ENCODE results near the gene KLHL17.

KLHL17 gene

DNA sequence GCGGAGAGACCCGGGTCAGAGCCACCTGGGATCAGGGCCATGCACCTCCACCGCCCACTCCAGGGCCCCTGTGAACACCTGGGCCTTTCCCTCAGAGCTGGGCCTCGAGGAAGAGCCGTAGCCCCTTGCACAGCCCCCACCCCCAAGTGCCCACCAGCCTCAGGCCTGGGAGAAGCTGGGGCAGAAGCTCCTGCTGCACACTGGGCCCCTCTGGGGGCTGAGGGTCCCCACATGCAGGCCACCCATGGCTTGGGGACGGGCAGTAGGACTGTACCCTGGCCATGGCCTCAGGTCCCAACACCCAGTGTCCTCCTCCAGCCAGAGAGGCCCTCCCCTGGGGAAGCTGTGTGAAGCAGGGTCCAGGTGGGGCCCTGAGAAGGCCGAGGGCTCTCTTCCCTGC is 7.8 kb upstream of the KLHL17 start:
- no peak for DNase-seq

DNA sequence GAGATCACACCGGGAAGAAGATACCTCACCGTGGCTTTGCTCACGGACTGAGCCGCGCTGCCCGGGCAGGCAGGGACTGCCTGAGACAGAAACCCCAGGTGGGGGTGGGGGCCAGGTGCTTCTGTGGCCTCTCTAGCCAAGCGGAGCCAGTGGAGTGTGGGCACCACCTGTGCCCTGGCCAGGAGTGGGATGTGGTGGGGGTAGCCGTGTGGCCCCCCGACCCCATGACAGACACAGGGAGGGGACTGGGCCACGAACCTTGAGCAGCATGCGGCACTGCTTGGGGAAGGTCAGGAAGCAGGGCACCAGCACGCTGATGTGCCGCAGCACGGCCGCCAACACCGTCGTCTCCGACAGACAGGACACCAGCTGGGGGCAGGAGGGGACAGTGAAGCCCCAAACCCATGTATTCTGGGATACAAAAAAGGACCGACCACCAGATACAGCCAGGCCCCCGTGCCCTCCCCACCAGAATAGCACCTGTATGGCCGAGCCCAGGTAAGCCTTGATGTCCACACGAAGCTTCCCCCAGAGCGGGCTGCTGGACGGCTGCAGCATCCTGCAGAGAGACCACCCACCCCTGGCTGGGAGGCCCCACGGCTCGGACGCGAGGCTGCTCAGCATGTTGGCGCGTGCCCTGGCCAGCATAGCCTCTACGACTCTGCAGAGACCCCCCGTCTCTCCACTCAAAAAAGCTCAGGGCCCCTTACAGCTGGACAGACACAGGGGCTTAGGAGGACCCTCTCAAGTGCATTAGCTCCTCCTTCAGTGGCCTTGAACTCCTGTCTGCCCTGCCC is 6.7 kb upstream of the KLHL17 start:
- DNase-seq: no peak

DNA sequence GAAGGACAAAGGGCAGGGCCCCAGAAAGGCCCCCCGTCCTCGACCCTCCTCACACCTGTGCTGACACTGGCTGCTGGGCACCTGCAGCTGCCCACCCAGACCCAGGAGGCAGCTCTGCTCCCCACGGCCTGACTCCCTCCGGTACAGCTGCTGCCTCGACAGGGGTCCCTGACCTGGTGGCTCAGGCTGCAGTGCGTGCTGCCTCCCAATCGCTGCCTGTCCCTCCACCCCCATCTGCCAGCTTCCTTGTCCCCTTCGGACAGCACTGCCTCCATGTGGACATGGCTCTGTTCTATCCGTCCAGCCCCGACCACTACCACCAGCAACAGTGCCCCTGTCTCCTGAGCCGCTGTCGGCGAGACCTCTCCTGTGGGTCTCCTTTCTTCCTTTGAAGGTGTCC is 5.5 kb upstream of the KLHL17 start:
- no peak for DNase-seq

DNA sequence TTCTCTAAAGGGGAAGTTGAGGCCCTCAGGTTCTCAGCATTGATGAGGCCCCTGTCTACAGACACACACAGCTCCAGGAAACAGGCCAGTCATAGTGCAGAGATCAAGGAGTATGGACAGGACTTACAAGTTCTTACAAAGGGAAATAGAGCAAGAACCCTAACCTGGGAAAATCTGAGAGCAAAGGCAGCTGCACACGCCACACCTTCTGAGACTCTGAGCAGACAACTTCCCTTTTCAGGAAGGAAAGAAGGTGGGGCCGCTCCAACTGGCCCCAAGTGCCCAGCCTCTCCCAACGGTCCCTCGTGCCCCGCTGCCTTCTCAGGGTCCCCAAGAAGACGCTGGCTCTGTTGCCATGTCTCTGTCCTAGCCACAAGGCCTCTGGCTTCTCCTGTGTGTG is 4.9 kb upstream of the KLHL17 start:
- no peak for DNase-seq

DNA sequence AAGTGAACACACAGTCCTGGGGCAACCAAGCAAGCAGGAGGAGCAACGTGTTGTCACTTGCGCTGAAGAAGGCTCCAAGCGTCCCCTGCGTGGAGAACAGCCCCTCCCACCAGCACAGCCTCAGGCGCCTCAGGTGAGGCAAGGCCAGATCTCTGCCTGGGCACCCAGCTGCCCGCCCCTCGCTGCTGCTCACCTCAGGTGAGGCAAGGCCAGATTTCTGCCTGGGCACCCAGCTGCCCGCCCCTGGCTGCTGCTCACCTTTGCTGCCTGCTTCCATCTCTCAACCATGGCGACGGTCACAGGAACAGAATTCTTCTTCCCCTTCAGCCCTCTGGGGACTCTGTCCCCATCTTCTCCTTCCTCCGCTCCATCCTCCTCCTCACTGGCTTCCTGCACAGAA is 3.7 kb upstream of the KLHL17 start:
- DNase-seq: no peak

DNA sequence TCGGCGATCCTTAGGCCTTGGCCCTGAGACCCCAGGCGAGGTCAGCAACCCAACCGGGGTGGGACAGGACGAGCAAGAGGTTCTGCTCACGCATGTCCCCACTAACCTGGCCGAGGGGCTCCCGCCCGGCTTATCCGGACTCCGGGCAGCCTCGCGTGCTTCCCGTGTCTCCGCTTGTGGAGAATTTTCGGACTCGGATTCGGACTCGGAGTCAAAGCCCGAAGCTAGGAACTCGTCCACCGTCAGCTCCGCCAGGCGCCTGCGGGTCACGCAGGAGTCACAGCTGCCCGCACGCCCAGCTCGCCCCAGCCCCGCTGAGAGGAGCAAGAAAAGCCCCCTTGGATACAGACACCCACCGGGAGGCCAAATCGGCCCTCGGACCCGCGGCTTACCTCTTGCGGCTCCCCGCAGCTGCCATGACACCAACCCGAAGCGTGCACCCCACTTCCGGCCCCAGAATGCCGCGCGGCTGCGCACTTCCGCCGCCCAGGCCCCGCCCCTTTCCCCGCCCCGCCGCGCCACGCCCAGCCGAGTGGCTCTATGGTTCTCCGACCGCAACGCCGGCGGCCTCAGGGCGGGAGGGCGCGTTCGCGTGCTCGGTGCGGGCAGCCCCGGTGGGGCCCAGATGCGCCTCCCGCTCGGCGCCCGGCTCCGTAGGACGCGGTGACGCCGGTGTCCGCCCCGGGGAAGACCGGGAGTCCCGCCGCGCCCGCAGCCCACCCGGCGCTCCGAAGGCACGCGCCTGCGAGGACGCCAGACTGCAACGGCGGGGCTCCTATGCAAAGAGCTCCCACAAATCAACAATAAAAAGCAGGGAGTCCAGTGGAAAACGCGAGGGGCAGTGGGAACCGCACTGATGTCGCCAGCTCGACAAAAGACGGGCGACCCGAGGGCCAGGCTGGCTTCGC is 1.3 kb upstream of the KLHL17 start, which contains the start of gene NOC2L:
Gene NOC2L, minus strand, starts transcription at position 434 of the 908 bp plus-strand sequence. Its CDS starts 16 bp downstream, at position 418.
- DNase-seq: peak; percentile 87

DNA sequence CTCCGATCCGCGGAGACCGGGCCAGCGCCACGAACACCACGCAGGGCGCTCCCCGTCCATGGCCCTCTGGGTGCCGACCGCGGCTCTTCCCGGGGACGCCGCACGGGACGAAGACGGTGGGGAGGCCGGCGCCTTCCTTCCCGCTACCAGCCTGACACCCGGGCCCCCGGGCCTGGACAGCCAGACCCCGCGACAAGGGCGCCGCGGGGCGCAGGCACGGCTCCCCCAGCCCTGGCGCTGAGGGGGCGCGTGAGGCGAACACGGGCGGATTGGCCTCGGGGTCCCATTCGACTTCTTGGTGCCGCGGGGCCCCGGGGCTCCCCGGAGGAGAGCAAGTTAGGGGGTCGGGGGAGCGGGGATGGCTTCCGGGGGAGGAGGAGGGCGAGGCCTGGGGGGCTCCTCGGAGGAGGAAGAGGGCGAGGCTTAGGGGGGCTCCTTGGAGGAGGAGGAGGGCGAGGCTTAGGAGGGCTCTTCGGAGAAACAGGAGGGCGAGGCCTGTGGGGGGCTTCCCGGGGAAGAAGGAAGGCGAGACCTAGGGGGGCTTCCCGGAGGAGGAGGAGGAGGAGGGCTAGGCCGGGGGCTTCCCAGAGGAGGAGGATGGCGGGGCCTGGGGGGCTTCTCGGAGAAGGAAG is 537 bp upstream of the KLHL17 start:
- DNase-seq: no peak

DNA sequence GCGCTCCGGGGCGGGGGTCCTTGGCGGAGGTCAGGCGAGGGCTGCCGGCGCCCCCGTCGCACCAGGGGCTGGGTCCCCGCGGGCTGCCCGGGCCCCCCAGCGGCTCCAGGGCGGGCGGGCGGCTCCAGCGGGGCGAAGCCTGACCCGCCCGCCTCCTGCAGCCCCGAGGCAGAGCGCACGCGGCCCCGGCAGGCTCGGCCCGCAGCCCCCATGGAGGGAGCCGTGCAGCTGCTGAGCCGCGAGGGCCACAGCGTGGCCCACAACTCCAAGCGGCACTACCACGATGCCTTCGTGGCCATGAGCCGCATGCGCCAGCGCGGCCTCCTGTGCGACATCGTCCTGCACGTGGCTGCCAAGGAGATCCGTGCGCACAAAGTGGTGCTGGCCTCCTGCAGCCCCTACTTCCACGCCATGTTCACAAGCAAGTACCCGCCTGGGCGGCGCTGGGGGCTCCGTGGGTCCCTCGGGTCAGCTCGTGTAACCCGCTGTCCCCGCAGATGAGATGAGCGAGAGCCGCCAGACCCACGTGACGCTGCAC is 817 bp downstream of the KLHL17 start:
- no peak for DNase-seq

DNA sequence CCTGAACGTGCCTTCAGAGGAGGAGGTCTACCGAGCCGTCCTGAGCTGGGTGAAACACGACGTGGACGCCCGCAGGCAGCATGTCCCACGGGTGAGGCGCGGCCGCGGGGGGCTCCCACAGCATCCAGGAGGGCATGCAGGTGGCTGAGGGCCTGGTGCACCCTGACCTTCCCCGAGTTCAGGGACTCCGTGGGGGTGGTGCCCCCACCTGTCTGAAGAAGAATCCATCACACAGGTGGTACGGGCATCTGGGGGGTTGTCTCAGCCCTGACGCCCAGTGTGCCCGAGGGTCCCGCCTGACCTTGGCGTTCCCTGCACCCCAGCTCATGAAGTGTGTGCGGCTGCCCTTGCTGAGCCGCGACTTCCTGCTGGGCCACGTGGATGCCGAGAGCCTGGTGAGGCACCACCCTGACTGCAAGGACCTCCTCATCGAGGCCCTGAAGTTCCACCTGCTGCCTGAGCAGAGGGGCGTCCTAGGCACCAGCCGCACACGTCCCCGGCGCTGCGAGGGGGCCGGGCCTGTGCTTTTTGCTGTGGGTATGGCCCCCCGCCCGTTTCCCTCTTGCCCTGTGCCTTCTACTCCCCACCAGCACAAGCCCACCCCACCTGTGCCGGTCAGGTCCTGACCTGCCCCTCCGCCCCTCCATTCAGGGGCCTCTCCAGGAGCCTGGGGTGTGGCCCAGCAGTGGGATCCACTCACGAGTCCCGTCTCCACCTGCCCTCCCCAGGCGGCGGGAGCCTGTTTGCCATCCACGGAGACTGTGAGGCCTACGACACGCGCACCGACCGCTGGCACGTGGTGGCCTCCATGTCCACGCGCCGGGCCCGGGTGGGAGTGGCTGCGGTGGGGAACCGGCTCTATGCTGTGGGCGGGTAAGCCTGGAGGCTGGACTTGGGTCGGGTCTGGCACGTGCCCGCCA is 2.3 kb downstream of the KLHL17 start:
- no peak for DNase-seq

DNA sequence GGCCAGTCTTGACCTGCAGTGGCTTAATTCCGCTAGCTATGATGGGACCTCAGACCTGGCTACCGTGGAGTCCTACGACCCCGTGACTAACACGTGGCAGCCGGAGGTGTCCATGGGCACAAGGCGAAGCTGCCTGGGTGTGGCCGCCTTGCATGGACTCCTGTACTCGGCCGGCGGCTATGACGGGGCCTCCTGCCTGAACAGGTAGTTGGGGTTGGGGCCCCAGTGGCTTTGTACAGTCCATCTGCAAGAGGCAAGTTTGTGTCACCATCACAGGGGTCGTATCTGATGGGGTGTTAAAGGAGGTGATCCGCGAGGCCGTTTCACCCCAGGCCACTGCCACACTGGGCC is 2.9 kb downstream of the KLHL17 start:
- no peak for DNase-seq

DNA sequence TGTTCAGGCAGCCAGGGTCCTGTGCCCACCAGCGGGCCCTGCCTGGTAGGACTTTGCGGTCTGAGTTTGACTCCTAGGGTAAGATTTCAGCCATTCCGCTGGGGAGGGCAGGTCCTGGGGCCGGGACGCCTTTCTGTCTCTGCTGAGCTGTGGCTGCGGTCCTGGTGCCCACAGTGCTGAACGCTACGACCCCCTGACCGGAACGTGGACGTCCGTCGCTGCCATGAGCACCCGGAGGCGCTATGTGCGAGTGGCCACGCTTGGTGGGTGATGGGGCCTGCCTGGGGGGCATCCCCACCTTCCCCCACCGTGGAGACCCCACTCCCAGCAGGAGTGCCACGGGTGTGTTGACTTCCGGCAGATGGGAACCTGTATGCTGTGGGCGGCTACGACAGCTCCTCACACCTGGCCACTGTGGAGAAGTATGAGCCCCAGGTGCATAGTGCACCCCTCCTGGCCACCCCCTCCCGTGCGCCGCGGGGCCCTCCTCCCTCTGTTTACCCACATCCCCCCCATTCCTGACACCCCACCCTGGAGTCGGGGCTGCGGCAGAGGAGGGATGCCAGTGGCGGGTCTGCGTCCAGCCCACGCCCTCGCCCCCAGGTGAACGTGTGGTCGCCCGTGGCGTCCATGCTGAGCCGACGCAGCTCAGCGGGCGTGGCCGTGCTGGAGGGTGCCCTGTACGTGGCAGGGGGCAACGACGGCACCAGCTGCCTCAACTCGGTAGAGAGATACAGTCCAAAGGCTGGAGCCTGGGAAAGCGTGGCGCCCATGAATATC is 3.6 kb downstream of the KLHL17 start:
- DNase-seq: no peak

DNA sequence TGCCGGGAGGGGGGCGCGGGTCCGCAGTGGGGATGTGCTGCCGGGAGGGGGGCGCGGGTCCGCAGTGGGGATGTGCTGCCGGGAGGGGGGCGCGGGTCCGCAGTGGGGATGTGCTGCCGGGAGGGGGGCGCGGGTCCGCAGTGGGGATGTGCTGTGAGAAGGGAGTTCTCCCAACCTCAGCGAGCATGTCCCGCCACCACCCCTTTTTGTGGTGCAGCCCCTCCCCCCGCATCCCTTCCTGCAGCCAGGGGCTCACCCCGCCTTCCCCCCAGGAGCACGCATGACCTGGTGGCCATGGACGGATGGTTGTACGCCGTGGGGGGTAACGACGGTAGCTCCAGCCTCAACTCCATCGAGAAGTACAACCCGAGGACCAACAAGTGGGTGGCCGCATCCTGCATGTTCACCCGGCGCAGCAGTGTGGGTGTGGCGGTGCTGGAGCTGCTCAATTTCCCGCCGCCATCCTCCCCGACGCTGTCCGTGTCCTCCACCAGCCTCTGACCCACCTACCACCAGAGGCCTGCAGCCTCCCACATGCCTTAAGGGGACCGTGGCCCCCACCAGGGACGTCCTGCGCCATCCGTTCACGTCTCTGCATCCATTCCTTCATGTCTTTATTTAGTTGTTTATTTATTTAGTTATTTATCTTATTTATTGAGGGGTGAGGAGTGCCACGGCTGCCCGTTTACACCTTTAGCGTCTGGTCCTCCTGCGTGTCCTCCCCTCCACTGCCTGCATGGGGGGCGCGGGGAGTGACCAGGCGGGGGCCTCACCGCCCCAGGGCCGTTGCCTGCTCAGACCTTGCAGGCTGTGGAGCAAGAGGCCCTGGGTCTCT is 4.5 kb downstream of the KLHL17 start:
- no peak for DNase-seq

DNA sequence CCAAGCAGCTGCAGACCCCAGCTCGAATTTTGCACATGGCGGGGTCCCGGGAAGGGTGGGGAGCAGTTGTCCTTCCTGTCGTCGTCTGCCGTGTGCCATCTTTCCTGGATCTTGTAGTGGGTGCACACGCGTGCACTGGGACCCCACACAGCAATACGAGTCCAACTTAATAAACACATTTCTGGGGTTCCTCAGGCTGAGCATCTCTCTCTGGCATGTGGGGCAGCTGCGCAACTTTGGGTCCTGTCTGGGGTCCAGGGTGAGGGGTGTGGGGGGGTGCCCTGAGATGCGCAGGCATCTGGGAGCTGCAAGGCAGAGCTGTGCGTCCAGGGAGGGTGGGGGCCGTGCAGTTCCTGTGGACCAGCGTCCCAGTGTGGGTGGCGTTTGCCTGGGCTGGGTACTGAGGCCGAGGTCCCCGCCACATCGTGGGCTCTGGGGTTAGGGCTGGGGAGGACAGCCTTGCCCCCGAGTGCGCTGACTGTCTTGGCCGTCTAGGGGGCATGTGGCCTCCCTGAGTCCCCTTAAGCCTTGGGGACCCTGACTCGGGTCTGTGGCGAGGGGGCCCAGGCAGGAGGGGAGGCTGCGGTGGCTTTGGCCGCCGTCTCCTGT is 5.2 kb downstream of the KLHL17 start:
- no peak for DNase-seq

DNA sequence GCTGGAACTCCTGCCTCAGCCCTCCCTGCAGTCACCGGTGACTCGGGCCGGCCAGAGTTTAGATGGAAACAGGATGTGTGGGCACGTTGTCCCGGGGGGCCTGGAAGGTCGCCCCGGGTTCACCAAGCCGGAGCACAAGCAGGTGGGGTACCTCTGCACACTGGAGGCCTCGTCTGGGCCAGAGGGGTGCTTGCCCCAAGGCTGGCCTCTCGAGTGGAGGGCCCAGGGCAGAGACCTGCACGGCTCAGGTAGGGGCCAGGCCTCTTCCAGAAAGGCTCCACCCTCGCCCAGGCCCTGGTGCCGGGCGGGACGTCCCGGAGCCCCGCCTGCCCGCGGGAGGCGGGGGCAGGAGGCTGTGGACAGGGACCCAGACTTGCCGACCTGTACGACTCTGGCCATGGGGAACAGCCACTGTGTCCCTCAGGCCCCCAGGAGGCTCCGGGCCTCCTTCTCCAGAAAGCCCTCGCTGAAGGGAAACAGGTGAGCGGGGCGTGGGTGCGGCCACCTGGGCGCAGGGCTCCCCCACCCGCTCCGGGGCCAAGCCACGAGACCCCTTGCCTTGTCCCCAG is 5.8 kb downstream of the KLHL17 start, which contains the start of gene PLEKHN1:
Gene PLEKHN1, plus strand, starts transcription at position 348 of the 569 bp plus-strand sequence. Its CDS starts 50 bp downstream, at position 398.
- DNase-seq: no peak

DNA sequence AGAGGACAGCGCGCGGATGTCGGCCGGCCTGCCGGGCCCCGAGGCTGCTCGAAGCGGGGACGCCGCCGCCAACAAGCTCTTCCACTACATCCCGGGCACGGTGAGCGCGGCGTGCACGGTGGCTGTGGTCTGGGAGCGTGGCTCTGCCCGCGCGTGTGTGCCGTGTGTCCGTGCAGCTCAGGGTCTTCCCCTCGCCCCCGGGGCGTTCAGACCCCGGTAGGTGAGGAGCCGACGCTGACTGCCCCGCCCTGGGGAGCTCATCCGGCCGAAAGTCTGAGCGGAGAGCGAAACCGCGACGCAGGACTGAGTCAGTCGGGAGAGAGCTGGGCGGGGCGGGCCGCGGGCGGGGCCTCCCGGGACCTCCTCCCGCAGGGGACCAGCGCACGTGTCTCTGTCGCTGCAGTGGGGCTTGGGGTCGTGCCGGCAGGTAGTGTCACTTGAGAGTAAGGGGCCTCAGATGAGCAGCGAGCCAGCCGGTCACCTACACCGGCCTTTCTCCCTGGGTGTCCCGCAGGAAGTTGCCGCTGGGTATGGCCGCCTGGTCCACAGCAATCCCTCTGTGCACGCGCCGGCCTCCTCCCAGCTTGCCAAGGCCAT is 6.4 kb downstream of the KLHL17 start:
- DNase-seq: peak; percentile 58

DNA sequence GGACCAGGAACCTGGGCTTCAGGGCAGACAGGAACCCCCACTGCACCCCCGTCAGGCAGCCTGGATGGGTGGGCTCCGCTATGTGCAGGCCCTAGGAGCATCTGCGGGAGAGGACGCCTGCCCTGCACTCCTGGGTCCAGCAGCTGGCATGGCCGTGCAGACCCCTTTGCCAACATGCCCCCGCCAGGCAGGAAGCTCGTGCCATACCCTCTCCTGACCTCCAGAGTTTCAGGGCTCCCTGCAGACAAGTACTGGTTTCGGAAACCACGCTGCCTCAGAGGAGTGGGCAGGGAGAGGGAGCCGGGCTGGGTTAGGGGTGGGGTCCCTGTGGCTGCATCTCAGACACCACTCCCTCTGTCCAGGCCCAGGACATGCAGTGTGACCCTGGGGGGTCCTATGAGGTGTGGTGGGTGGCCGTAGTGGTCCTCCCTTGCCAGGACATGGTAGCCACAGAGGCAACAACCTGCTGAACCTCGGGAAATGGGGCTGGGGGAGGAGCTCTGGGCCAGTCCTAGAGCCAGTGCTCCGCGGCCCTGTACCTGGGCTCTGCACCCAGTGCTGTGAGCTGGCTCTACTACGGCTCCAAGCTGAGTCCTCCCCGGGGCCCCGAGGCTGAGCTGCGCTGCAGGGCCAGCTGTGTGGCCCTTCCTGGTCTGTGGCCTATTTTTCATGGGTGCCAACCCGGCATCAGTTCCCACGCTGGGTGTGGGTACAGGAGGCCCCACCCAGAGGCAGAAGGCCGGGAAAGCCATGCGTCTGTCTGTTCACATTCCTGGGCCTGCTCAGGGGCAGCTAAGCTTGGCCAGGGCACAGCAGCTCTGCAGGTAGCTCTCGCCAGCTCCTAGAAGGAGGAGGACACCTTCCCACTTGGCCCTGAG is 7.3 kb downstream of the KLHL17 start:
- DNase-seq: no peak

DNA sequence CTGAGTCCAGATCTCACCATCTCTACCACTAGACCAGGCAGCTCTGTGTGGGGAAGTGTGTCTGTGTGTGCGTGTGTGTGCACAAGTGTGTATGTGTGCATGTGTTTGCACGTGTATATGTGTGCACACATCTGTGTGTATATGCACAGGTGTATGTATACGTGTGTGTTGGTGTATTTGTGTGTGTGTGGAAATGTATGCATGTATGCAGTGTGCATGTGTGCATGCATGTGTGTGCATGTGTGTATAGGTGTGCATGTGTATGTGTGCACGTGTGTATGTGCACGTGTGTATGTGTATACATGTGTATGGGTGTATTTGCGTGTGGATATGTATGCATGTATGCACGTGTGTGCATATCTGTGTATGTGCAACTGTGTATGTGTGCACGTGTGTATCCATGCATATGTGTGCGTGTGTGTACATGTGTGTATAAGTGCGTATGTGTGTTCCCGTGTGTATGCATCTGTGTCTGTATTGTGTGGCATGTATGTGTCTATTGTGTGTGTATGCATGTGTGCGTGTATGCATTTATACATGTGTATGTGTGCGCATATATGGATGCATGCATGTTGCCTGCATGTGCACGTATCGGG is 9.0 kb downstream of the KLHL17 start:
- no peak for DNase-seq
